HG03064 (cell line): ENCODE measurements around the gene B4GALNT3.

Source experiments
- ATAC-seq: cut with Tn5 transposase; IDR thresholded peaks from one replicate; pipeline ENCODE4 v1.9.1; 2021; ENCODE audit warnings: low read depth; ENCODE audit not compliant: unreplicated experiment

Gene B4GALNT3

DNA sequence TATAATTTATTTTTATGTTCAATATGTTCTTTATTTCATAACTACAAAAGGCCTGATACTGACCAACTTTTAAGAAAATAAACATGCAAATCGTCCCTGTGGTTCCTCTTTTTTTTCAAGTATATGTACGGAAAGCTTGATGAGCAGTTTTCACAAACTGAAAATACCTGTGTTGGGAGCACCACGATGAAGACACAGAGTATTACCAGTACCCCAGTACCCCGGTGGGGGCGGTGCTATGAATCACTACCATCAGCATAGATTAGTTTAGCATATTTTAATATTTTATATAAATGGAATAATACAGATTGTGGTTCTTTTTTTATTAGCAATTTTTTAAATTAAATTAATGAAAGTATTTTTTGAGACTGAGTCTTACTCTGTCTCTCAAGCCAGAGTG lies 7.0 kb downstream of the B4GALNT3 start:
- ATAC-seq, result no peak

DNA sequence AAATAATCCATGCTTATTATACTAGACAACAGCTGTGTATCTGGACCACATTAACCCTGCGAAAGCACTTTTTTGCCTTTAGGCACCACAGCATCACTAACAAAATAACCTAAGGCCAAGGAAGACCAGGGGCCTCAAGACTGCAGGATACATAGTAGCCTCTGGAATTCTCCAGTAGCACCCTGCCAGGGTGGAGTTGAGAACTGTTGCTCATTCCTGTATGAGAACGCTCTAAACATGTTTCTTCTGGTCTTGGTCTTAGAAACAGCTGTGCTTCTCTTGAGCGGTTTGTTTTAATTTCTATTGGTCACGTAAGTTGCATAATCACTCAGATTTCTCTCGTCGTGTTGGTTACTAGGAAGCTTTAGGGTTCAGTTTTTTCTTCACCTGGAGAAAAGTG lies 7.9 kb downstream of the B4GALNT3 start:
- ATAC-seq, result no peak

DNA sequence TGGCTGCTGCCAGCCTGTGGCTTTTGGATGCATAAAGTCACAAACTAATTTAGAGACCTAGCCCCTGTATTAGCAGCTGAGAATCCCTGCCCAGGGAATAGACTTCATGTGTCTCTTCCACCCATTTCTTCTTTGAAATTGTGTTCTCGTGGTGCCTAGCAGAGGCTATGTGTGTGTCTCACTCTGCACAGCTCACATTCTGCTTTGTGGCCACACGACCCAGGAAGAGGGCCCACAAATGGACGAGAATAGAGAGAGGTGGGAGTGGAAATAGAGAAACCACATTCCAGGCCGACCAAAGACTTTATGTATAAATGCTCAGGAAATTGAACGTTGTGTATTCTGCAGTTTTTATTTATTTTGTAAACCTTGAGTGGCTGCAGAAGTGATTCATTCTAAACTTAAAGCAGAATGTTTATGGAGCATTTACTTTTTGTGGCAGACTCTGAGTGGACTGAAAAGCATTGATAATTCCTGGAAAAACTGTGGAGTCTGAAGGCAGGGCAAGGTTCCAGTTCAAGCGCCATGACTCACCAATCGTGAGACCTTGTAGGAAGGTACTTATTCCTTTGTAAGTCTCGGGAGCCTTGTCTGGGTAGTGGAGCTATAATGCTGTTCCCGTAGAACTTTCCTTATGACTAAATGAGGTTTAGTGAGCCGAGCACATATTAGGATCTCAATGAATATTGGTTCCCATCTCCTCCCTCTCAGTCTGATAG lies 9.1 kb downstream of the B4GALNT3 start:
- no peak for ATAC-seq

DNA sequence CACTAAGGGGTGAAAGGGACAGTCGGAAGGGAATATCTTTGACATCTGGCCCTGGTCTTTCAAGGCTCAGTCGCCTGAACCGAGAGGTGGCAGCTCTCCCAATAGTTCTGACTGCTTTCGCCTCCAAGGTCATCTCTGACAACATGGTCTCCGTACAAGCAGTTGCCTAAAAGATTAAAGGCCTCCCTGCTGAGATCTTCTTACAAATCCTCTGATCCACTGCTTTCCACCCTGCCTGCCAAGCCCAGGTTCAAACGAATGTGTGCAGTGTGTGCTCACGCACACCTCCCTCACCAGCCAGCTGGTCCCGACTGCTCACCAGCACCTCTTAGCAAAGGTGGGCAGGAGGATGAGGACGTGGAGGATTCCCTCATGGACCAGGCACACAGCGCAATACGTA lies 10.4 kb downstream of the B4GALNT3 start:
- ATAC-seq, result no peak

DNA sequence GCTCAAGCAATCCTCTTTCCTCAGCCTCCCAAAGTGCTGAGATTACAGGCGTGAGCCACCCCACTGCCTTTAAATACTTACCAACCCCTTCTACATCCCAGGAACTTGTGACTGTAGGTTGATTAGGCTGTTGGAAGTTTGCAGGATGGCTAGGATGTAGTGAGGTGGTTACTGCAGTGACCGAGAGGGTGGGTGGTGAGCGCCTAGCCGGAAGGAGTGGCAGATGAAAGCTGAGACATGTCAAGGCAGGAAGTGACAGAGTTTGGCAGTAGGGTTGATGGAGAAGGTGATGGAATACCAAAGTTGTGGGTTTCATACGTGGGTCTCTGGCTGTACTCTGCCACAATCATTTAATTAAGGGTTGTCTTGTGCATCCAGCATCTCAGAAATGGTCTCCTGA lies 13.5 kb downstream of the B4GALNT3 start:
- no peak for ATAC-seq

DNA sequence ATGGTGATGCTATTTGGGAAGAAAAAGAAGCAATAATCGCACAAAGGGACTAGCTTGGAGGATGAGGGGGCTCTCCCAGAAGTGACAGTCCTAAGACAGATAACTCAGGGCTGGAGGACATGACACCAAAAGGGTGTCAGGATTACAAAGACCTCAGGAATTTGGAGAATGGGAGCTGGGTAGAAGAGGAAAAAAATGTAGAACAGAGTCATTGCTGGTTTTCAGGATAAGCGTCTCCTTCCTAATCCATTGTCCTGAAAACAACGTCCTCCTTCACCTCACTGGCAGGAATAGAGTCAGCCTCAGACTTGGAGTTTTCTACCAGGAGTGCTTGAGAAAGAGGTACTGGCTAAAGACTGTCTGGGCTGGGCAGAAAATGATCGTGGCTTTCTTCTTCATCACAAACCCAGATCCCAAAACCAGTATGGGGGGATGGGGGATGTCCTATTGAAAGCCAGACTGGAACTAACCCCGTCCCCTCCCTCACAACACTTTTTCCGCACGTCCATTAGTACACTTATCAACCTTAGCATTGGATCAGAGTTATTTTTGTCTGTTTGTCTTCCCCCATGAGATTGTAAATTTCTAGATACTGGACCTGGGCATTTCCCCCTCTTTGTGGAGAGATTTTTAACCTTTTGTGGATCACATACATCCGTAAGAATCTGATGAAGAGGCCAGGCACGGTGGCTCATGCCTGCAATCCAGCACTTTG lies 14.3 kb downstream of the B4GALNT3 start:
- no peak for ATAC-seq

DNA sequence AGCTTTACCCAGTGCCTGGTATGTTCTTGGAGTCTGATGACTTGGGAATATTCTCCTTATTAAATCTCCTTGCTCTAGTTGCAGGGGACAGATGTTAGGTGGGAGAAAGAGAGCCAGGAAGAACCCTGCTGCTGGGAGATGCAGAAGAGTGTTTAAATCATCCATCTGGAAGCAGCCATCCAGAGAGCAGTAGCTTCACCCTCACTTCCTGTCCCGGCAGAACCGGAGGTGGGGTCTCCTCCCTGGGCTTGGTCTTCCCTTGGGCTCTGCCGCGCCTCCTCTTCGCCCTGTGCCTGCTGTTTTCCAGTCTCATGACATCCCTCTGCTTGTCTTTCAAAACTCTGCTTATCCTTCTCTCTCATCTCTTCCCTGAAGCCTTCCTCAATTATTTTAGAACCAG lies 15.5 kb downstream of the B4GALNT3 start:
- no peak for ATAC-seq

DNA sequence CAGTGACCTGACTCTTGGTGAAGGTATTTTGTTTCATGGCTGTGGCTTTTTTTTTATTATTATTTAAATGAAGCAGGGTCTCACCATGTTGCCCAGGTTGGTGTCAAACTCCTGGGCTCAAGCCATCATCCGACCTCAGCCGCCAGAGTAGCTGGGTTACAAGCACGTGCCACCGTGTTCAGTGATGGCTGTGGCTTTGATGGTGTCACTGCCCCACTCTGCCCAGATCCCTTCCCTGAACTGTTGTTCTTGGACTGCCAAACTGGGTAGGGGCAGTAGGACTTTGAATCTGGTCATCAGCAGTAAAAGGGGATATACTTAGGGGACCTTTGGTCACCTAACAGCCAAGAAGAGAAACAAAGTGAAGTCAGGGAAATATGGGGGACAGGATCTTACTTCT lies 19.4 kb downstream of the B4GALNT3 start:
- ATAC-seq, result no peak

DNA sequence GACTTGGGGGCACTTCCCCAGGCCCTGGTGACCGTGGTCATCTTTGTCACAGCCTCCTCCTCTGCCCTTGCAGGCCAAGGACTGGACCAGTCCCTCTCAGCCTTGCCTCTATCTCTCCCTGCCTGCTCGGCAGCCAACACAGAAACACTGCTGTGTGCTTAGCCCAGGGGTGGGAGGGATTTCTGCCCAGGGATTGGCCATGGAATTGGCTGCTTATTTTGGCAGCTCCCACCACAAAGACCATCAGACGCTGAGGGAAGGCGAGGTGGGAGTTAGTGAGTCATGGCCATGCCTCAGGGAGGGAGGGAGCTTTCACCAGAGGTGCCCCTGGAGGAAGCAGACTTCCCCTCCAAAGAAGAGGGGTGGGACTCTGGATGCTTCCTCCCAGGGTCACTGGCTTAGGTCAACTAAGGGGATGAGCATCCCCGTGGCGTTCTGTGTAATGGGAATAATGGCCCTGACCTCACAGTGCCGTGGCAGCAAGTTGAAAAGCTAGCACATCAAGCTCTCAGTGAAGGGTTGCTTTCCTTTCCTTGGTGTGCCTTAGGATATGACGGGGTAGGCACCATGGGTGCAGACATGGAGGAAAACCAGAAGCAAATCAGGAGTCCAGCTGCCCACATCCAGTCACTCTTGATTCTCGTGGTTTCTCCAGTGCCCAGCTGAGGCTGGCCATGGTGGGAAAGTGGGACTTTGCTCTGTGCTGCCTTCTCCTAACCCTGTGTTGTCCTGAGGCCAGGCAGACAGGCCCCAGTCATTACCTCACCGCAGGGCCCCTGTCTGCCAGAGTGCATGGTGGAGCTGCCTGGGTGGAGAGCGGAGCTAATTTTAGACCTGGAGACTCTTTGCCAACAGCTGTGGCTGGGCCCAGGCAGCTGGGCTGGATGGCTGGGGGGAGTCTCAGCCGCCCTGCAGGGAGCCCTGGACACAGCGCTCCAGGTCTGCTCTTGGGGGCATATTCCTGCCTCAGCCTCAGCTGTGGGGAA lies 21.4 kb downstream of the B4GALNT3 start:
- ATAC-seq, result no peak

DNA sequence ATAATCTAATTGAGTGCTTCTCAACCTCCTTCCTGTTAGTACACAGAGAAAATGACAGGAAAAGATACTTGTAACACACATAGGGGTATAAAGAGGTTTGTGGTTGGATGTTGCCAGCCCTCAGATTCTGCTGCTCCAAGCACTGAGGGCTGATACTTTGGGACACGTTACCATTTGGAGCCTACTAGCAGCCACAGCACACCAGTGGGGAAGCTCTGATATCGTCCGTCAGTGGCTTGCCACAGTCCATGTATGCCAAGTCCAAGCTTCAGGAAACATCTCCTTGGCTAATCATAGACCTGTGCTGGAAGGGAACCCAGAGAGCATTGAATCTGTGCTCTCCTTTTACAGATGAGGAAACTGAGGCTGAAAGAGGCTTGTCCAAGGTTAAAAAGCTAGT lies 22.3 kb downstream of the B4GALNT3 start:
- ATAC-seq, result no peak

DNA sequence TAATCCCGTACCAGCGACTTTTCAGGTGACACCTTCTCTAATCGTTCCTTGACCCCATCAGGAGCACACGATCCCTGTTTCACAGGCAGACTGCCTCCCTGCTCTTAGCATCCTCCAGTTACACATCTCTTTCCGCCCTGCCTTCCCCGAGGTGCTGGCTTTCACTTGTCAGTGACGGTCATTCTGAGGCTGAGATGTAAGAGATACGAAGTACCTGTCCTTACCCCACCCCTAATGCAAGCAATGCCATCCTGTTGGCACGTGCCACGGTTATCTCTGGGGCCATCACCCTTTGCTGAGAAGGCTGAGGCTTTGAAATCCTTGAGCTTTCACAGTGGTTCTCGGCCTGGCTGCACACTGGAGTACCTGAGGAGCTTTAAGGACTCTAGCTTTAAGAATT lies 24.4 kb downstream of the B4GALNT3 start:
- no peak for ATAC-seq

DNA sequence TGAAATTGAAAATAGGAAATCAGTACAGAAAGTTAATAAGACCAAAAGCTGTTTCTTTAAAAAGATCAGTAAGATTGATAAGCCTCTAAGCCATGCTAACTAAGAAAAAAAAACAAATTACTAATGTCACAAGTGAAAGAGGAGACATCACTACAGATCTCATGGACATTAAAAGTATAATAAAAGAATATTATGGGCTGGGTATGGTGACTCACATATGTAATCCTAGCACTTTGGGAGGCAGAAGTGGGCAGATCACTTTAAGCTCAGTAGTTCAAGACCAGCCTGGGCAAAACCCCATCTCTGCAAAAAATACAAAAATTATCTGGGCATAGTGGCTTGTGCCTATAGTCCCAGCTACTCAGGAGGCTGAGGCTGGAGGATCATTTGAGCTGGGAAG lies 30.5 kb downstream of the B4GALNT3 start:
- ATAC-seq, result no peak

DNA sequence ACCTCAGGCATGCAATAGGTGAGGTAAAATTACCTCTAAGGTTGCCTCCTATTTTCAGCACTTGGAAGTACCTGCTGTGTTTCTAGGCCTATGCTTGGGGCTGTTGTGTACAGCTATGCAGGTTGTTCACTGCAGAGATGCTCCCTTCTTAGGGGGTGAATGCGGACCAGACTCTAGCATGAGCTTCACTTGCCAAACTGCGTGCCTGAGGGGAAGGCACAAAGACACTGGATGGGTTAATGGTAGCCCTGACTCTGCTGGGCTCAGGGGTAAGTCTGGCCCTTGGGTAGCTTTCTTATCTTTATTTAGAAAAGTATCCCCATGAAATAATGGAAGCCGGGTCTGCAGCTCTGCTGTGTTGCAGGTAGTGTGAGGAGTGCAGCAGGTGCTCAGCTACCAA lies 35.7 kb downstream of the B4GALNT3 start:
- no peak for ATAC-seq

DNA sequence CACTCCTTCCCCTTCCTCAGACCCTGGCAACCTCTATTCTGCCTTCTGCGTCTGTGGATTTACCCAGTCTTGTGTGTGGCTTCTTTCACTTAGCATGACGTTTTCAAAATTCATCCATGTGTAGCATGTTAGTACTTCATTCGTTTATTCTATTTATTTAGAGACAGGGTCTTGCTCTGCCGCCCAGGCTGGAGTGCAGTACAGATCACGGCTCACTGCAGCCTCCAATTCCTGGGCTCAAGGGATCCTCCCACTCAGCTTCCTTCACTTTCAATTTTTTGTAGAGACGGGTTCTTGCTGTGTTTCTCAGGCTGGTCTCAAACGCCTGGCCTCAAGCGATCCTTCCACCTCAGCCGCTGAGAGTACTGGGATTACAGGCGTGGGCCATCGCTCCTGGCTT lies 37.0 kb downstream of the B4GALNT3 start:
- no peak for ATAC-seq

DNA sequence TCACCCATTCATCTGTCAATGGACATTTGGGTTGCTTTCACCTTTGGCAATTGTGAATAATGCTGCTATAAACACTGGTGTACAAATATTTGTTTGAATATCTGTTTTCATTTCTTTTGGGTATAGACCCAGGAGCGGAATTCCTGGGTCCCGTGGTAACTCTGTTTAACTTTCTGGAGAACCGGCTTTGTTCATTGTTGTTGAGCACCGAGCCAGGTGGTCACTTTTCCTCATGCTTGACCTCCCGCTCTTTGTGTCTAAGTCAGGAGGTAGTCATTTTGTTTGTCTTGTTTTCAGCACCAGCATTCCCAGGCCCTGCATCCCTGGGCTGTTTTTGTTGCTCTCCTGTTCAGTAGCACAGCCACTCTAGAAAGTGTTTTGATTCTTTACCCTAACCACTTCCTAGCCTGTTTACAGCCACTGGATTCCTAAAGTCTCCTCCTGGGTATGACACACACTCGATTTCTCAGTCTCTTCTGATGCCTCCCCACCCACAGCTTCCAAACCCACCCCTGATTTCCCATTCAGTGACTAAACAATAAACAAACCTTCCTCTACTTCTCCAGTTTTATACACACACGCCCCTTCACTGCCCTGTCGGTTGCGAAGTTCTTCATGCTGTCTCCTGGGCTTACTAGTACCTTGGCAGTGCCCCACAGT lies 37.9 kb downstream of the B4GALNT3 start:
- no peak for ATAC-seq

DNA sequence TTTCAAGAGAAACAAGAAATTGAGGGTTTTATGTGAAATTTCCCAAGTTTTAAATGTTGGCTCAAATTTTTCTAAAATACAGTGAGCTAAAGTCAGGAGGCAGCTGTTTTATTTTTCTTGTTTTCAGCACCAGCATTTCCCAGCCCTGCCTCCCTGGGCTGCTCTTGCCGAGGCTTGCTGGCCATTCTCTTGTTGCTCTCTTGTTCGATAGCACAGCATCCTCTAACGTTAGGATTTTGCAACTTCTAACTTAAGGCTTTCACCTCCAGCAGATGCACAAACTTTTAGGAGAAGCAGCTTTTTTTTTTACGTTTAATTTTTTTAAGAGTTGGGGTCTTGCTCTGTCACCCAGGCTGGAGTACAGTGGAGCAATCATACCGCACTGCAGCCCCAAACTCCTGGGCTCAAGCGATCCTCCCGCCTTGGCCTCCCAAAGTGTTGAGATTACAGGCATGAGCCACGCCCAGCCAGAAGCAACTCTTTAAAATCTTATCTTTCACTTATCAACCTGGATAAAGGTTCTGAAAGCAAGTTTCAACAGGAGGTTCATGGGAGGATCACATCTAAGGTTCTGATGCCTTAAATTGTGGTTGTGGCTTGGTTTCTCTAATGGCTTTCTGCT lies 40.2 kb downstream of the B4GALNT3 start:
- ATAC-seq, result no peak

DNA sequence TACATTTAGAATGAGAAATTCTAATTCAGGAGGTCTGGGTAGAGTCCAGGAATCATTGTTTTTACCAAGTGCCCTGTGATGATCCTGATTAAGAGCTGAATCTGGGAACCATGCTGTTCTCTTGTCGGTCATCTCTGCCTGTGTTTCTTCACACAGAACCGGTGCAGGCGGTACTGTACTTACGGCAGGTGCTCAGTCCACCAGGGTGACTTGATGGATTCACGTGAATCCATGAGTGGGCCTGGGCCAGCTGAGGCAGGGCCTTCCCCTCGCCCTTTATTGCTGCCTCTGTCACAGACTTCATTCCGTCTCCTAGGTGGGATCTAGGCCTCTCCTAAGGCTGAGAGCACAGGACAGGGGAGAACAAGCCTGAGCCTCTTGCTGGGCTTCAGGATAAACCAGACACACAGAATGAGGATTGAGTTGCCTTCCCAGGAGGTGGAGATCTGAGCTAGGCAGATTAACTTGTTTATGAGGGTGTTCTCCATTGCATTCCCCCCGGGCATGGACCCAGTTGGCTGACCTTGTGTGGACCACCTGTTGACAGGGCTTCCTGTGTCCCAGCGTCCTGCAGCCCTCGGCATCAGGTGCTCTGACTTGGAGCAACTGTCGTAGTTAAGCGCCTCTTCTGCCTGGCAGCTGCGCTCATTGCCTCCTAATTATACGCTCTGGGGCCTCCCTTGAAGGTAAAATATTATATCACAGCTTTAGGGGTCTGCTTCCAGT lies 42.1 kb downstream of the B4GALNT3 start:
- ATAC-seq, result no peak

DNA sequence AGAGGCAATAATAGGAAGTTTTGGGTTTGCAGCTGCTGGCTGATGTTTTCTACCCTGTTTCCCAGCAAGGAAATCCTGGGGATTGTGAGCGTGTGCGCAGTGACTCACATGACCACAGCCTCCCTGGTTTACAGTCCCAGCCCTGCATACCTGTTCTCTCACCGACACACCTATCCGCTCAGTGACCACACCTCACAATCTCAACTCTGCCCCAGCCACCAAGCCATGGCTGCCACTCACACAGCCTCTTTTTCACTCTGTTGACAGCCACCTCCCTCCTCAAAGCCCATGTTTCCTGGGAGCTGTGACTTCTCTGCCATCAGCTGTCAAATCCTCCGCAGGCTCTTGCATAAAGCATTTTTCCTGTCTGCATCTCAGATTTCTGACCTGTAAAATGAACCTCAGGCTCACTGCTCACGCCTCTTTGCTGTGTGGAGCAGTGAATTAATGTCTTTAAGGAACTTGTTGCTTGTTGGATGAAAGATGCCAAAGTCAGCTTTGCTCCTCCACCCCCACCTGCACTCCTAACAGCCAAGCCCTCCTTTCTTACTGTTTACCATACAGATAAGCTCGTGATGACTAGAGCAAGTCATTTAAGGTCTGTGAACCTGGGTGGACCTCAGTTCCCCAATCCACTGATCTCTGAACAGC lies 43.5 kb downstream of the B4GALNT3 start:
- ATAC-seq, result no peak

DNA sequence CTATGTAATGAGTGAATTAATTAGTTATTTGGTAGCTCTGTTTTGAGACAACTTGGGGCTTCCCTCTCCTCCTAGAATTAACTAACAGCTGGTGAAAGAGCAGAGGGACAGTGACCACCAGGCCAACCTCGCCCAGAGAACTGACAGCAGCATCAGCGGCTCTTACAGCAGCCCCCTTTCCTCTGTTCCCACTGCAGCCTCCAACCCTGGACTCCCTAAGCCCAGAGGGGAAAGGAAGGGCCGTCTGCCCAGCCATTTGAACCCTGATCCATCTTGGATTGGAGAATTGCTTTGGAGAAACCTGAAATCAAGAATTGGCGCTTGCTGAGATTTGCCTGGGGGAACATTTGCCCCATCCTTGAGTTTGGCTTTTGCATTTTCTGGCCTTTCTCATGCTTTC lies 45.5 kb downstream of the B4GALNT3 start:
- no peak for ATAC-seq
